ENCODE measurements around the gene NPTX1.

DNA sequence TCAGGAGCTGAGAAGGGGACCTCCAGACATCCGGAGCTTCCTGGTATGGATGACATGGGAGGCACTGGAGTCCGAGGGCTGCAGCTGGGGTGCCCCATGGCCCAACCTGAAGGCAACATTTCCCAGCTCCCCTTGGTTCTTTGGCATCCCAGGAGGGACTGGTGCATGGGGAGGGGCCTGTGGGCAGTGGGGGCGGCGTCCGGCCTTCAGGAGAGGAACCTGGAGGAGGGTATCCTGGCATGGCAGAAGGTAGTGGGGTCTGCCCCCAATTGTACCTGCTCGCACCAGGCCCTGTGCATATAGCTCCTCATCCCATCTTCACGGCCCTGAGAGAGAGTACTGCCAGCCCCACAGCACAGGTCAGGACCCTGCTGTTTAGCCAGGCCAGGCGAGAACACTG, 11.9 kb downstream of the NPTX1 start:
- TF ChIP-seq TARDBP (IDR thresholded peaks at IDR 0.05) (no peak), ARNT (IDR thresholded peaks at IDR 0.05) (no peak), ELF4 (IDR thresholded peaks at IDR 0.05) (no peak), SP1 (IDR thresholded peaks at IDR 0.05) (no peak), SUZ12 (IDR thresholded peaks at IDR 0.05) (no peak), ZNF384 (IDR thresholded peaks at IDR 0.05) (no peak), LEF1 (IDR thresholded peaks at IDR 0.05; ENCODE audit: borderline replicate concordance) (no peak)
- TF ChIP-seq, protein P1, sequence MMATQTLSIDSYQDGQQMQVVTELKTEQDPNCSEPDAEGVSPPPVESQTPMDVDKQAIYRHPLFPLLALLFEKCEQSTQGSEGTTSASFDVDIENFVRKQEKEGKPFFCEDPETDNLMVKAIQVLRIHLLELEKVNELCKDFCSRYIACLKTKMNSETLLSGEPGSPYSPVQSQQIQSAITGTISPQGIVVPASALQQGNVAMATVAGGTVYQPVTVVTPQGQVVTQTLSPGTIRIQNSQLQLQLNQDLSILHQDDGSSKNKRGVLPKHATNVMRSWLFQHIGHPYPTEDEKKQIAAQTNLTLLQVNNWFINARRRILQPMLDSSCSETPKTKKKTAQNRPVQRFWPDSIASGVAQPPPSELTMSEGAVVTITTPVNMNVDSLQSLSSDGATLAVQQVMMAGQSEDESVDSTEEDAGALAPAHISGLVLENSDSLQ (IDR thresholded peaks at IDR 0.05) = no peak

Data from HEK293T (cell line).